Ovary (tissue), 9 donors: ENCODE measurements around the gene HOOK2. TPM values are rescaled to one million over a fixed set of nuclear protein-coding genes. Genes with fewer than 3 reads are reported as not detected.

ENCODE experiments used
- DNase-seq, 5 donors: peaks; one replicate each; pipeline ENCODE4 v3.0.0-alpha.2; 2019 to 2020
- H3K27ac ChIP-seq, 2 donors: fragments of 200-600 bp; one replicate each; pipeline versions ENCODE4 v1.5.1 to v1.8.0; 2019 to 2022
- H3K27me3 ChIP-seq: fragments of 200-600 bp; one replicate; pipeline ENCODE4 v1.8.0; 2022
- H3K36me3 ChIP-seq: fragments of 200-600 bp; sonication (generic); one replicate; pipeline ENCODE4 v1.5.1; 2019
- H3K4me1 ChIP-seq: one replicate; pipeline ENCODE4 v1.8.1; 2013; ENCODE audit warnings: mild to moderate bottlenecking, moderate library complexity; ENCODE audit not compliant: insufficient read depth
- H3K4me3 ChIP-seq: fragments of 200-600 bp; sonication (generic); one replicate; pipeline ENCODE4 v1.5.1; 2017
- H3K9me3 ChIP-seq, 2 donors: fragments of 200-600 bp in 1 of 2; sonication (generic) in 1 of 2; one replicate each; pipeline versions ENCODE4 v1.5.1 to v1.8.1; 2013 to 2019; ENCODE audit warnings: mild to moderate bottlenecking in 1 of 2, moderate library complexity in 1 of 2
- EP300 ChIP-seq: sonication (generic); formaldehyde crosslinking; IDR thresholded peaks from one replicate; pipeline ENCODE4 v1.6.1; 2017; ENCODE audit warnings: antibody characterized with exemption
- POLR2A ChIP-seq: fragments of 450-650 bp; IDR thresholded peaks from one replicate; pipeline ENCODE4 v1.6.1; 2017; ENCODE audit warnings: antibody characterized with exemption, mild to moderate bottlenecking, moderate library complexity
- WGBS, 3 donors: extraction: QIAGEN DNeasy Blood & Tissue Kit in 1 of 3; methylation state at CpG; one replicate each; pipeline versions ENCODE4 v1.1.5 to v1.1.7; 2013 to 2017; 5-methylcytosine and 5-hydroxymethylcytosine counted together
- intact Hi-C, 4 donors: fragments of 100-400 bp; cut with DNase I; formaldehyde crosslinking; loops; one replicate each; pipeline versions ENCODE4 v1.11.0 to v1.15.1; 2022 to 2023
- polyA plus RNA-seq, 2 donors: library from polyadenylated mRNA; stranded (reverse); fragments of 200-250 nt in 1 of 2; fragments of 350-450 nt in 1 of 2; fragmentation: Illumina TruSeq in 1 of 2; extraction: RNeasy Lipid Tissue Mini Kit (QIAGEN cat#74804) in 1 of 2; gene quantifications; one replicate each; pipeline ENCODE4 v1.2.3, GENCODE V29; 2013 to 2014
- total RNA-seq, 7 donors: library from RNA; depleted of rRNA in 2 of 7; stranded (reverse); fragments of >200 nt in 2 of 7; fragmentation: NEBNext Ultra II Directional in 3 of 7; extraction: Animal tissue kit (Norgen Biotek cat#: 25700) in 3 of 7; gene quantifications; one replicate each; pipeline versions ENCODE4 v1.1.0 to v1.2.4, GENCODE V29; 2016 to 2023
- TF ChIP-seq, protein P1 (sequence below), 3 donors: fragments of 450-650 bp in 2 of 3; fragments of 200-600 bp in 1 of 3; IDR thresholded peaks; one replicate each; pipeline versions ENCODE4 v1.5.1 to v1.8.0; 2016 to 2022; ENCODE audit warnings: antibody characterized with exemption in 3 of 3, mild to moderate bottlenecking in 1 of 3
- donor health status: DM: no; HTN: no; CAD: no; lungs with moderate emphysema.
- donor health status: DM: no; HTN: no; CAD: no.
- donor health status: Bipolar disorder and iron deficiency.
- donor health status: DM: yes; HTN: yes; CAD: no.
- donor health status: DM: no; HTN: no; CAD: no.
- donor health status: DM: yes; HTN: yes; CAD: no.

HOOK2 gene
- total and polyA plus RNA-seq, 9 donors: 12.2 to 52.2 (median 27.9) TPM

DNA sequence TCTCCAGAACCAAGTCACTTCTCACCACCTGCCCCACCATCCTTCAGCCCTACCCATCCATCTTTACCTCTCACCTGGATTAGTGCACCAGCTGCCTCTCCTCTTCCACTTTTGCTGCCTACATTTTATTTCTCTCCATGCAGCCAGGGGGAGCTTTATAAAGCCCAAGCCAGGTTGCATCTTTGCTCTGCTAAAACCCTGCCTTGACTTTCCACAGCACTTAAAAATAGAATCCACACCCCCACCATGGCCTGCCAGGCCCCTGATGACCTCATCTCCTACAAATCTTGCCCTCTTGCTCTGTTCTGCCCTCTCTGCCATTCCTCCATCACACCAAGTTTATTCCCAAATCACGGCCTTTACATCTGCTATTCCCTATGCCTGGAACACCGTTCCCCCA lies 1.8 kb downstream of the HOOK2 start:
- DNase-seq: no peak
- peaks cover 4% of the 10 kb centered on the region for H3K4me1 ChIP-seq

DNA sequence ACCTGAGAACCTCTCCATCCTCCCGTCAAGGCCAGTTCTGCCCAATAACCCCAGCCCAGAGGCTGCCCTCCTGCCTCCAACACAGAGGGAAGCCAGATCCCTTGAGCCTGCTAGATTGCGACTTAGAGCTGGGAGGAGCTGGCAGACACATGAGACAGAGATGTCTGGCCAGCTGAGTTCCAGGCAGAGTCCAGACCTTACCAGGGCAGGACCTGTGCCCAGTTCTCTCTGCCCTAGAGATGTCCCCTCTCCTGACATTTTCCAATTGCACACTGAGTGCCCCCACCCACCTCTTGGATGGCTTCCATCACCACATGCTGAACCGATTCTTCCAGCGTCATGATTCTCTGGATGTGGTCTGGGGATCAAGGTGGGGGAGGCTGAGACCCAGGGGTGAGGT lies 3.0 kb downstream of the HOOK2 start:
- H3K27me3 ChIP-seq: no peaks in the 10 kb centered on the region
- intact Hi-C loops: loop anchor here in 1 of 4 donors (5.0 kb wide), 1 partner anchor 35 kb away; the partner anchor contains the start of gene RNASEH2A
- H3K4me3 ChIP-seq: no peak overlapping the region
- peaks cover 4% of the 10 kb centered on the region for H3K4me1 ChIP-seq
- no peak for DNase-seq
- WGBS, 3 donors: 58 to 73% (median 61%) methylated on average over 4 of the region's 4 CpGs
- H3K27ac ChIP-seq: no peak overlapping the region
- H3K36me3 ChIP-seq: no peaks in the 10 kb centered on the region
- no peak for TF ChIP-seq POLR2A
- no peaks in the 10 kb centered on the region for H3K9me3 ChIP-seq

More for the DNA sequence above, 1.8 kb downstream of the HOOK2 start:
- H3K27ac ChIP-seq: no peak overlapping the region
- H3K36me3 ChIP-seq: no peaks in the 10 kb centered on the region
- intact Hi-C loops: loop anchor here in 1 of 4 donors (5.0 kb wide), 1 partner anchor 34 kb away; the partner anchor contains the start of gene RNASEH2A
- no peaks in the 10 kb centered on the region for H3K9me3 ChIP-seq
- no peak for TF ChIP-seq POLR2A
- TF ChIP-seq EP300: no peak
- TF ChIP-seq, protein P1, sequence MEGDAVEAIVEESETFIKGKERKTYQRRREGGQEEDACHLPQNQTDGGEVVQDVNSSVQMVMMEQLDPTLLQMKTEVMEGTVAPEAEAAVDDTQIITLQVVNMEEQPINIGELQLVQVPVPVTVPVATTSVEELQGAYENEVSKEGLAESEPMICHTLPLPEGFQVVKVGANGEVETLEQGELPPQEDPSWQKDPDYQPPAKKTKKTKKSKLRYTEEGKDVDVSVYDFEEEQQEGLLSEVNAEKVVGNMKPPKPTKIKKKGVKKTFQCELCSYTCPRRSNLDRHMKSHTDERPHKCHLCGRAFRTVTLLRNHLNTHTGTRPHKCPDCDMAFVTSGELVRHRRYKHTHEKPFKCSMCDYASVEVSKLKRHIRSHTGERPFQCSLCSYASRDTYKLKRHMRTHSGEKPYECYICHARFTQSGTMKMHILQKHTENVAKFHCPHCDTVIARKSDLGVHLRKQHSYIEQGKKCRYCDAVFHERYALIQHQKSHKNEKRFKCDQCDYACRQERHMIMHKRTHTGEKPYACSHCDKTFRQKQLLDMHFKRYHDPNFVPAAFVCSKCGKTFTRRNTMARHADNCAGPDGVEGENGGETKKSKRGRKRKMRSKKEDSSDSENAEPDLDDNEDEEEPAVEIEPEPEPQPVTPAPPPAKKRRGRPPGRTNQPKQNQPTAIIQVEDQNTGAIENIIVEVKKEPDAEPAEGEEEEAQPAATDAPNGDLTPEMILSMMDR (IDR thresholded peaks at IDR 0.05): no peak
- H3K4me3 ChIP-seq: no peak overlapping the region
- H3K27me3 ChIP-seq: no peaks in the 10 kb centered on the region
- 92 to 96% (median 92%) methylated on average over 2 of the region's 2 CpGs for WGBS, 3 donors

DNA sequence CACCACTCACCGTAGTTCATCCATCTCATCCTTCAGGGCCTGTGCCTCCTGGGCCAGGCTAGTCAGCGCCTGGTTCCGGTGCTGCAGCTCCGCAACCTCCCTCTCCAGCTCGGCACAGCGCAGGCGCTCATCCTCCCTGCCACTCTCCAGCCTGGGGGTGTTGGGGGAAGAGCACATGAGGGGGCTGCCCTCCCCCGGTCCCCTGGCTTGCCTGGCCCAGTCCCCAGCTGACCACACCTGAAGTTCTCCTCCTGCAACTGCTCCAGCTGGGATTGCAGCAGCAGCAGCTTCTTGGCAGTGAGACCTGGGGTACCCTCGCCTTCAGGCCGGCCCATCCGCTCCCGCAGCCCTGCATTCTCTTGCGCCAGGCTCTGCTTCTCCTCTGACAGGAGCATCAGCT lies 4.4 kb downstream of the HOOK2 start:
- intact Hi-C loops: loop anchor here in 1 of 4 donors (5.0 kb wide), 1 partner anchor 36 kb away; the partner anchor contains the start of gene RNASEH2A
- no peak for DNase-seq
- H3K36me3 ChIP-seq: no peaks in the 10 kb centered on the region
- H3K9me3 ChIP-seq: no peaks in the 10 kb centered on the region
- H3K4me3 ChIP-seq: no peak overlapping the region
- H3K27ac ChIP-seq: no peak overlapping the region
- WGBS, 3 donors: 92 to 96% (median 95%) methylated on average over 13 of the region's 13 CpGs
- H3K27me3 ChIP-seq: no peaks in the 10 kb centered on the region
- H3K4me1 ChIP-seq: peaks cover 4% of the 10 kb centered on the region
- TF ChIP-seq, protein P1 (IDR thresholded peaks at IDR 0.05): no peak
- TF ChIP-seq POLR2A: no peak
- TF ChIP-seq EP300: no peak

DNA sequence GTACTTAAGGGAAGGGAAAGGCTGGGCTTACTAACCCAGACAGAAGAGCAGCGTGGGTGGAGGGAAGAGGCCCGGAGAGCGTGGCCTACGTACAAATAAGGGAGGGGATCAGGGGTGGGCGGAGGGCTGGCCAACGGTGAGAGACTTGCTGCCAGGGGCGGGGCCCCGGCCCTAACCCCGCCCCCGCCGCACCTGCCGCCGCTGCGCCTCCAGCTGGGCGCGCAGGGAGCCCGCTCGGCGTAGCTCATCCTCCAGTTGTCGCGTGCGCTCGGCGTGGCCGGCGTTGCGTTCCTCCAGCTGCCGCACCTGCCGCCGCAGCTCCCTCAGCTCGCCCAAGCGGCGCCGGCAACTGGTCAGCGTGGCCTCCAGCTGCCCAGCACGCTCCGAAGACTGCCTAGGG lies 5.7 kb downstream of the HOOK2 start:
- Histone ChIP-seq H3K36me3 (no peaks in the 10 kb centered on the region), H3K4me3 (no peak overlapping the region), H3K4me1 (no peaks in the 10 kb centered on the region), H3K27ac (no peak overlapping the region), H3K27me3 (no peaks in the 10 kb centered on the region), H3K9me3 (no peaks in the 10 kb centered on the region)
- no peak for DNase-seq
- intact Hi-C loops: loop anchor here (5.0 kb wide), 3 partner anchors 33 to 78 kb away; partner anchors contain the start of genes PRDX2 (in 3 of the 4), THSD8 (in 3 of the 4) and RNASEH2A (in 1 of the 4)
- 61 to 66% (median 64%) methylated on average over 36 to 37 of the region's 37 CpGs for WGBS, 3 donors
- TF ChIP-seq POLR2A (no peak), EP300 (no peak)
- TF ChIP-seq, protein P1 (IDR thresholded peaks at IDR 0.05): no peak

DNA sequence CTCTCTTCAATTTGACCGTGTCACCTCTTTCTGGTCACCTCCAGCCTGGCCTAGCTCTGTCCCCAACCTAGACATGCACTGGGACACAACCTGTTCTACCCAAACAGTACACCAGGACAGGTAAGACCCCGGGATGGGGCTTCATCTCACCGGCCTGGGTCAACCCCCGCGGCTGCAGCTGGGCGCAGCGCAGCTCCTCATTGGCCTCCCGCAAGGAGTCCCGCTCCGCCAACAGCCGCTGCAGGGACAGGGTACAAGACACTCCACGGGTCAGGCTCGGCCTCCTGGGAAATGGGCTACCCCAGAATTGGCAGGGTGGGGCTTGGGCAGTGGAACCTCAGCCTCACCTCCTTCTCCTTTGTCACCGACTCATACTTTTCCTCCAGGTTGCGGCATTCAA lies 7.7 kb downstream of the HOOK2 start:
- no peak for TF ChIP-seq EP300
- no peak for TF ChIP-seq POLR2A
- TF ChIP-seq, protein P1 (IDR thresholded peaks at IDR 0.05): no peak
- intact Hi-C loops: loop anchor here in 3 of 4 donors (5.0 kb wide), 2 partner anchors 35 to 80 kb away; partner anchors contain the start of genes PRDX2 (in 3 of the 3) and THSD8 (in 3 of the 3)
- WGBS, 3 donors: 94 to 96% (median 96%) methylated on average over 15 of the region's 15 CpGs
- Histone ChIP-seq H3K4me1 (no peaks in the 10 kb centered on the region), H3K36me3 (no peaks in the 10 kb centered on the region), H3K4me3 (no peak overlapping the region), H3K27me3 (no peaks in the 10 kb centered on the region), H3K27ac (no peak overlapping the region), H3K9me3 (no peaks in the 10 kb centered on the region)
- DNase-seq: no peak
